ENCODE data around the gene ASPDH.
A peak's percentile ranks its signal among the peaks of the same experiment; 100 is the strongest.
"Not testable (repeated sequence)": the region's sequence is repeated elsewhere in the genome, so short reads cannot be mapped to it uniquely, and the experiment has no call there.

Gene ASPDH

DNA sequence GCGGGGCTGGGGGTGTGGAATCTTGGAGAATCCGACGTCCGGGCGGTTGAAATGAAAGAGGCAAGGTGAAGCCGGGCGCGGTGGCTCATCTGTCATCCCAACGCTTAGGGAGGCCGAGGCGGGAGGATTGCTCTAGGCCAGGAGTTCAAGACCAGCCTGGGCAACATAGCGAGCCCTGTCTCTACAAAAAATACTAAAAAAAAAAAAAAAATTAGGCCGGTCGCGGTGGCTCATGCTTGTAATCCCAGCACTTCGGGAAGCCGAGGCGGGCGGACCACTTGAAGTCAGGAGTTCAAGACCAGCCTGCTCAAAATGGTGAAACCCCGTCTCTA, 36.8 kb downstream of the ASPDH start:
- H3K4me3 ChIP-seq: peak overlapping the region; percentile 81
- no peak for DNase-seq (ENCODE audit: low spot score)
- H3K27ac ChIP-seq: peak overlapping the region; percentile 56 to 73
- TF ChIP-seq, protein P1, sequence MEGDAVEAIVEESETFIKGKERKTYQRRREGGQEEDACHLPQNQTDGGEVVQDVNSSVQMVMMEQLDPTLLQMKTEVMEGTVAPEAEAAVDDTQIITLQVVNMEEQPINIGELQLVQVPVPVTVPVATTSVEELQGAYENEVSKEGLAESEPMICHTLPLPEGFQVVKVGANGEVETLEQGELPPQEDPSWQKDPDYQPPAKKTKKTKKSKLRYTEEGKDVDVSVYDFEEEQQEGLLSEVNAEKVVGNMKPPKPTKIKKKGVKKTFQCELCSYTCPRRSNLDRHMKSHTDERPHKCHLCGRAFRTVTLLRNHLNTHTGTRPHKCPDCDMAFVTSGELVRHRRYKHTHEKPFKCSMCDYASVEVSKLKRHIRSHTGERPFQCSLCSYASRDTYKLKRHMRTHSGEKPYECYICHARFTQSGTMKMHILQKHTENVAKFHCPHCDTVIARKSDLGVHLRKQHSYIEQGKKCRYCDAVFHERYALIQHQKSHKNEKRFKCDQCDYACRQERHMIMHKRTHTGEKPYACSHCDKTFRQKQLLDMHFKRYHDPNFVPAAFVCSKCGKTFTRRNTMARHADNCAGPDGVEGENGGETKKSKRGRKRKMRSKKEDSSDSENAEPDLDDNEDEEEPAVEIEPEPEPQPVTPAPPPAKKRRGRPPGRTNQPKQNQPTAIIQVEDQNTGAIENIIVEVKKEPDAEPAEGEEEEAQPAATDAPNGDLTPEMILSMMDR (IDR thresholded peaks at IDR 0.05): no peak

DNA sequence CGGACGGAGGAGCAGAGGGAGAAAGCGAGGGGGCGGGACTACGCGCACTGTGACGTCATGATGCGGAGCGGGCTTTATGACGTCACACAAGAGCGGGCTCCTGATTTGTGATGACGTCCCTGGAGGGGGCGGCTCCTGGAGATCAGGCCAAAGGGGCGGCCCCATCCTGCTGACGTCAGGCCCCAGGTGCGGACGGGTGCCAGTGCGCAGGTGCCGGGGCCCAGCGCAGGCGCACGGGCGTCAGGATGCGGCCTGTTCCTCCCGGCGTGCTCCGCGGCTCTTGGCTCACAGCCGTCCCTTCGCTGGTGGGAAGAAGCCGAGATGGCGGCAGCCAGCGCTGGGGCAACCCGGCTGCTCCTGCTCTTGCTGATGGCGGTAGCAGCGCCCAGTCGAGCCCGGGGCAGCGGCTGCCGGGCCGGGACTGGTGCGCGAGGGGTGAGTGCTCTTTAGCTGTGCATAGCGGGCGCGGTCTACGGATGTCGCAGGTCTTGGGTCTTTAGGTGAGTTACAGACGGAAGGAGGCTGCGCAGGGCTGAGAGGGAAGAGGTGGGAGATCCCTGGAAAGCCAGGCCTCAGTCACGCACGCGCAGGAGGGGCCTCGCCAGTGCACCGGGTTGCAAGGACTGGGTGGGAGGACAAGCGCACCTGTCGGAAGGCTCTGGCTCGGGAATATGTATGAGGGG, 37.3 kb downstream of the ASPDH start, which contains the start of the genes EMC10 and GARIN5A:
Gene EMC10 (plus strand): TSS at position 284 of the 683 bp plus-strand sequence. CDS start 38 bp downstream, at position 322.
Gene GARIN5A (minus strand): TSS at position 625 of the 683 bp plus-strand sequence. CDS start 460 bp downstream, at position 165.
- TF ChIP-seq, protein P1 (IDR thresholded peaks at IDR 0.05): no peak
- peak; percentile 92 for DNase-seq (ENCODE audit: low spot score)
- H3K27ac ChIP-seq: peak within 1 kb of the TSS; percentile 56 to 73
- peak within 1 kb of the TSS; percentile 81 for H3K4me3 ChIP-seq

DNA sequence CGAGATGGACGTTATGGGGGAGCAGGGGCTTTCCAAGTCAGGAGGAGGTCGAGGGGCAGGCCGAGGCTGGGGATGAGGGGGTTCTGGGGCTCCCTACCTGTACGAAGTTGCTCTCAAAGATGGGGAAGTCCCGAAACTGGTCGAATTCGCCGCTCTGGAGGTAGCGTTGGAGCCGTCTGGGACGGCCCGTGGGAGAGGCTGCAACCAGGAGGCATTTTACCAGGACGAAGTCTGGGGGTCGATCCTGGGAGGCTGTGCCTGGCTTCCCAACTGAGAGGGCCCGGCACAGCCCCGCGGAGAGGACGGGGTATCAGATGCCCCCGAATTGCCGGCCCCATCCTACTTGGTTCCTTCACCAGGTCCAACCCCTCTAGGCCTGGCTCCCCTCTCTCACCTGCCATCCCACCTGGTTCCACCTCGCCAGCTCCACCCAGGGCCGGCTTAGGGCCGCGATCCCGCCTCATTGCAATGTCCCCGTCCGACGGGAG, 37.9 kb downstream of the ASPDH start:
- TF ChIP-seq, protein P1 (IDR thresholded peaks at IDR 0.05): no peak
- no peak for DNase-seq (ENCODE audit: low spot score)
- Histone ChIP-seq H3K27ac (peak overlapping the region in 1 of 2 donors; percentile 73), H3K4me3 (peak overlapping the region; percentile 81)

DNA sequence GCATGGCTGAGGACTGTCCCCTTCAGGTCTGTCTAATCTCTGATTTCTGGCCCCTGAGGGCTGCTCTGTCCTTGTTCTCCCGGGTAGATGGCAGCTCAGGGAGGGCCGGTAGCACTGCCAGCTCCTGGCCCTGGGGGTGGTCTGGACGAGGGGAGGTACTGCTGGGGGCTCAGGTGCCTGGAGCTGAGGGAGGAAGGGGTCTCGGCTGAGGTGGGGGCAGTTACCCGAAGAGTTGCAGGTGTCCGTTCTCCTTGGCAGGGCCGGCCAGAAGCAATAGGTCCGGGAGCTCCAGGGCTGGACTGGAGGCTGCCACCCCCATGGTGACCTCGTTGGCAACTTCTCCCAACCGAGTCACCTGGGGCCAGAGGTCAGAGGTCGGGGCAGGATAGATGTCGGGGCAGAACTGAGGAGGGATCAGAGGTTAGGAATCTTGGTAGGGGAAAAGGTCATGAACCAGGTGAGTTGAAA, 38.6 kb downstream of the ASPDH start:
- Histone ChIP-seq H3K4me3 (no peak overlapping the region), H3K27ac (no peak overlapping the region)
- TF ChIP-seq, protein P1 (IDR thresholded peaks at IDR 0.05): no peak
- no peak for DNase-seq (ENCODE audit: low spot score)

DNA sequence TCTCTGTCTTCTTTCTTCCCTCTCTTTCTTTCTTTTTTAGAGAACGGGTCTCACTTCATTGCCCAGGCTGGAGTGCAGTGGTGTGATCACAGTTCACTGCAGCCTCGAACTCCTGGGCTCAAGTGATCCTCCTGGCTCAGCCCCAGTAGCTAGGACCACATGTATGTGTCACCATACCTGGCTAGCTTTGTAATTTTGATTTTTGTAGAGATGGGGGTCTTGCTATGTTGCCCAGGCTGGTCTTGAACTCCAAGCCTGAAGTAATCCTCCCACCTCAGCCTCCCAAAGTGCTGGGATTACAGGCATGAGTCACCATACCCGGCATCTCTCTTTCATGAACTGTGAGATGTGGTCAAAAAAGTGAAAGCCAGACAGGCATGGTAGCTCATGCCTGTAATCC, 40.4 kb downstream of the ASPDH start:
- H3K27ac ChIP-seq; H3K4me3 ChIP-seq; DNase-seq (ENCODE audit: low spot score): not testable (repeated sequence)

DNA sequence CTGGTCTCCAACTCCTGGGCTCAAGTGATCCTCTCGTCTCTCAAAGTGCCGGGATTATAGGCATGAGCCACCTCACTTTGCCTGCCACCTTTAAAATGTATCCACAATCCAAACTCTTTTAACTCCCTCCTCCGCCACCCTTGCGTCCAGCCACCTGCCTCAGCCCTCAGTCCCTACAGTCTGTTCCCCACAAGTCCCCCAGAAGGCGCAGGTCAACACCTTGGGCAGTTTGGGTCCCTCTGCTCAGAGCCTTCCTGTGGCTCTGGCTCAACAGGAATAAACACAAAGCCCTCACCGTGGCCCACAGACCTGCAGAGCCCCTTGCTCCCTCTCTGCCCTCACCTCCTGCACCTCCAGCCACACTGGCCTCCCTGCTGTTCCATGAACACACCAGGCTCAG, 44.9 kb downstream of the ASPDH start:
- TF ChIP-seq, protein P1 (IDR thresholded peaks at IDR 0.05): no peak
- Histone ChIP-seq H3K27ac (no peak overlapping the region), H3K4me3 (no peak overlapping the region)
- no peak for DNase-seq (ENCODE audit: low spot score)

DNA sequence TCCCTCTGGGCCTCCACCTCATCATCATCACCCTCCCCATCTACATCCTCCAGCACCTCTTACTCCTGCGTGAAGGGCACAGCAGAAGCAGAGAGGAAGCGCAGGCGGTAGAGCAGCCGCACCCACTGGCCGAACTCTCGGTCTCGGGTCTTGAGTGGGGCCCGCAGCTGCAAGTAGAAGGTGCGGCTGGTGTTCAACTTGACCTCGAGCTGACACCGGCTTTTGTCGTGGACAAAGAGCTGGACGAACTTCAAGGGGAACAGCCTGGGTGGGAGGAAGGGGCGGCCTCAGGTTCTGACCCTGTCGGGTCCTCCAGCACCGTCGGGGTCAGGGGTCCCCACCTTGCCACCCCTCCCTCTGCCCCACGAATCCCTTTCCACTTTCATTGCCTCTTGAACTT, 46.1 kb downstream of the ASPDH start:
- H3K4me3 ChIP-seq: no peak overlapping the region
- TF ChIP-seq, protein P1 (IDR thresholded peaks at IDR 0.05): no peak
- no peak overlapping the region for H3K27ac ChIP-seq
- no peak for DNase-seq (ENCODE audit: low spot score)
